Ascending aorta (tissue), 2 donors: ENCODE measurements around the gene CEBPG. TPM values are rescaled to one million over a fixed set of nuclear protein-coding genes. Genes with fewer than 3 reads are reported as not detected.

ENCODE experiments used
- DNase-seq, 2 donors: peaks; one replicate each; pipeline ENCODE4 v3.0.0-alpha.2; 2019; ENCODE audit warnings: low spot score in 2 of 2
- H3K27ac ChIP-seq, 2 donors: fragments of 200-600 bp; sonication (generic); one replicate each; pipeline ENCODE4 v1.5.1; 2016 to 2017; ENCODE audit warnings: mild to moderate bottlenecking in 1 of 2
- H3K27me3 ChIP-seq: fragments of 200-600 bp; sonication (generic); one replicate; pipeline ENCODE4 v1.5.1; 2017
- H3K36me3 ChIP-seq, 2 donors: fragments of 200-600 bp; sonication (generic); one replicate each; pipeline ENCODE4 v1.5.1; 2016
- H3K4me1 ChIP-seq, 2 donors: fragments of 200-600 bp; sonication (generic); one replicate each; pipeline ENCODE4 v1.5.1; 2016 to 2017; ENCODE audit warnings: mild to moderate bottlenecking in 1 of 2
- H3K4me3 ChIP-seq, 2 donors: fragments of 200-600 bp; sonication (generic); one replicate each; pipeline ENCODE4 v1.5.1; 2016 to 2017; ENCODE audit warnings: mild to moderate bottlenecking in 1 of 2
- H3K9me3 ChIP-seq, 2 donors: fragments of 200-600 bp; sonication (generic); one replicate each; pipeline ENCODE4 v1.5.1; 2016
- CTCF ChIP-seq, 3 experiments: fragments of 200-600 bp in 2 of 3; fragments of 450-650 bp in 1 of 3; sonication (generic) in 2 of 3; IDR thresholded peaks; one replicate each; pipeline ENCODE4 v1.5.1; 2016 to 2019; ENCODE audit warnings: antibody characterized with exemption in 3 of 3, mild to moderate bottlenecking in 1 of 3, moderate library complexity in 1 of 3
- intact Hi-C: fragments of 100-400 bp; cut with DNase I; formaldehyde crosslinking; loops from one replicate; pipeline ENCODE4 v1.15.1; 2023
- total RNA-seq: library from RNA; depleted of rRNA; stranded (reverse); fragments of >200 nt; gene quantifications from one replicate; pipeline ENCODE4 v1.1.0, GENCODE V29; 2016

Gene CEBPG
- total RNA-seq, 1 donor from 2014 or later = 21.9 TPM

- Histone ChIP-seq H3K27ac (no peak overlapping the region), H3K27me3 (no peaks in the 10 kb centered on the region), H3K4me3 (no peak overlapping the region), H3K36me3 (no peaks in the 10 kb centered on the region), H3K9me3 (no peaks in the 10 kb centered on the region), H3K4me1 (no peaks in the 10 kb centered on the region)
- DNase-seq = no peak
- intact Hi-C loops = loop anchor here (1.0 kb wide), 1 partner anchor 341 kb away; no protein-coding TSS in a partner anchor
- peak; percentile 24 to 61 (median 39) for TF ChIP-seq CTCF (IDR thresholded peaks at IDR 0.05)
Measured at GRCh38 chr19:33430674-33431277, 57.3 kb downstream of the CEBPG start.

GRCh38 chr19:33432015-33432414 lies 58.5 kb downstream of the CEBPG start:
- Histone ChIP-seq H3K9me3 (no peaks in the 10 kb centered on the region), H3K27me3 (no peaks in the 10 kb centered on the region), H3K27ac (no peak overlapping the region), H3K36me3 (no peaks in the 10 kb centered on the region), H3K4me3 (no peak overlapping the region), H3K4me1 (no peaks in the 10 kb centered on the region)
- no peak for DNase-seq
- intact Hi-C loops = no loop called here
- no peak for TF ChIP-seq CTCF (IDR thresholded peaks at IDR 0.05)

Other genes with a start within 250 kb of the CEBPG start
- gene WDR88, start 241.6 kb upstream of the CEBPG start, total RNA-seq = not detected
- 28.8 TPM for gene LRP3, start 179.4 kb upstream of the CEBPG start, total RNA-seq
- gene SLC7A10, start 147.9 kb upstream of the CEBPG start, total RNA-seq = not detected
- gene CEBPA, start 71.2 kb upstream of the CEBPG start, total RNA-seq = 14.9 TPM
- 112 TPM for gene PEPD, start 148.1 kb downstream of the CEBPG start, total RNA-seq
- not detected for gene CHST8, start 248.2 kb downstream of the CEBPG start, total RNA-seq